Activated naive CD8-positive, alpha-beta T cell treated with anti-CD3 and anti-CD28 coated beads, Interleukin-2, amount 10 ng/mL, durations not matched to agents 7 days and 5 days (primary cell): Measurements from ENCODE around the gene ENTPD8. TPM values are rescaled to one million over a fixed set of nuclear protein-coding genes. Genes with fewer than 3 reads are reported as not detected.
"Not testable (repeated sequence)": the region's sequence is repeated elsewhere in the genome, so short reads cannot be mapped to it uniquely, and the experiment has no call there.

Experiments
- ATAC-seq: fragments of 150-1000 bp; cut with Tn5 transposase; one replicate; pipeline ENCODE4 v1.10.0; 2021; ENCODE audit warnings: low read depth, moderate library complexity
- POLR2A ChIA-PET: fragments of 350-600 bp; sonication (Branson Sonifier 250); formaldehyde crosslinking; loops from one replicate; lab custom pipeline; 2021; ENCODE audit warnings: antibody characterized with exemption; lab: Charles Lee
- DNase-seq: peaks from one replicate; pipeline ENCODE4 v3.0.0; 2021
- H3K27ac Mint-ChIP-seq: one replicate; pipeline ENCODE4 v1.8.0; 2022; ENCODE audit warnings: mild to moderate bottlenecking, mixed read lengths
- H3K27me3 Mint-ChIP-seq: one replicate; pipeline ENCODE4 v1.8.0; 2022; ENCODE audit warnings: mild to moderate bottlenecking, moderate library complexity, mixed read lengths
- H3K36me3 Mint-ChIP-seq: one replicate; pipeline ENCODE4 v1.8.0; 2021; ENCODE audit warnings: mild to moderate bottlenecking, mixed read lengths
- H3K4me1 Mint-ChIP-seq: one replicate; pipeline ENCODE4 v1.8.0; 2021; ENCODE audit warnings: mixed read lengths
- H3K4me3 Mint-ChIP-seq: one replicate; pipeline ENCODE4 v1.8.0; 2022; ENCODE audit warnings: mild to moderate bottlenecking, moderate library complexity, mixed read lengths
- H3K9me3 Mint-ChIP-seq: one replicate; pipeline ENCODE4 v1.8.0; 2021; ENCODE audit warnings: mixed read lengths
- total RNA-seq, 2 experiments: library from RNA; stranded (reverse); gene quantifications; one replicate each; pipeline ENCODE4 v1.2.3, GENCODE V29; 2021

Gene ENTPD8
- total RNA-seq, 2 experiments from 2014 or later, result not detected

DNA sequence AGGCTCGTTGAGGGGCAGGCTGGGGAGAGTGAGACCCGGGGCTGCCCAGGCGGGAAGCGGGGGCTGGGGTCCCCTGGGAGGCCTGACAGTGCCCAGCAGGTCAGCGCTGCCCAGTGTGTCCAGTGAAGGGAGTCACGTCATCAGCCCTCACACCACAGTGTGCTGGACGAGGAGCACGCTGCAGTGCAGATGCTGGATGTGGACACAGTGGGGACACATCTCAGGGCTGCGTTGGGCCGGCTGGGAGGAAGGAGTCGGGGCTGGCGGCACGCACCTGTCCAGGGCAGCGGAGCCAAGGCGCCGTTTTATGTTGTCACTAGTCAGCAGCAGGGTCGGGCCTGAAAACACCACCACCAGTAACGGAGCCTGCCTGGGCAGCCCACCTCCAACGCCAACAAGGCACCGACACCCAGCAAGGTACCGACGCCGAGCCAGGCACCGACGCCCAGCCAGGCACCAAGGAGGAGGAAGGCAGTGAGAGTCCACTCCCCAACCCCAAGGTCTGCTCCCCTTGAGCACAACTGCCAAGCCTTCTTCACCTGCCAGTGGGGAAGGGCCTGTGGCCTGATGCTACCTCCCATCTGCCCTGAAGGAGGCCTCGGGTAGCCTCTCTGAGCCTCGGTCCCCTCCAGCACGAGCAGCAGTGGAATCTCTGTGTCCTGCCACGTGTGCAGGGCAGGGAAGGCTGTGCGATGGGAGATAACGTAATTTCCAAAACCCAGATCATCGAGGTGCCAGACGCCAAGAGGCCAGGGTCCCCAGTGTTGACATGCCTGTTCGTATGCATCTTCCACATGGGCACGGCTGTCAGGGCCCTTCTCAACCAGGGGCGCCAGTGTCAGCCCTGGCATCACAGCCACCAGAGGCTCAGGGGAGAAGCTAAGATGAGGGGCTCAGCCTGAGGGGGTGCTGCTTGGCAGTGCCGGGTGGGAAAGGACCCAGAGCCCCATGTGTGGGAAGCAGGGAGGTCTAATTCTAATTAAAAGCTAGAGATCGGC is 39.8 kb upstream of the ENTPD8 start:
- H3K36me3 Mint-ChIP-seq, result peaks cover 4% of the 10 kb centered on the region
- DNase-seq (no peak), ATAC-seq (no peak)
- POLR2A ChIA-PET, result no interaction called here
- H3K27ac Mint-ChIP-seq, result no peak overlapping the region
- peaks cover 8% of the 10 kb centered on the region for H3K4me1 Mint-ChIP-seq
- no peak overlapping the region for H3K4me3 Mint-ChIP-seq
- H3K27me3 Mint-ChIP-seq, result no peaks in the 10 kb centered on the region
- peaks cover 4% of the 10 kb centered on the region for H3K9me3 Mint-ChIP-seq

DNA sequence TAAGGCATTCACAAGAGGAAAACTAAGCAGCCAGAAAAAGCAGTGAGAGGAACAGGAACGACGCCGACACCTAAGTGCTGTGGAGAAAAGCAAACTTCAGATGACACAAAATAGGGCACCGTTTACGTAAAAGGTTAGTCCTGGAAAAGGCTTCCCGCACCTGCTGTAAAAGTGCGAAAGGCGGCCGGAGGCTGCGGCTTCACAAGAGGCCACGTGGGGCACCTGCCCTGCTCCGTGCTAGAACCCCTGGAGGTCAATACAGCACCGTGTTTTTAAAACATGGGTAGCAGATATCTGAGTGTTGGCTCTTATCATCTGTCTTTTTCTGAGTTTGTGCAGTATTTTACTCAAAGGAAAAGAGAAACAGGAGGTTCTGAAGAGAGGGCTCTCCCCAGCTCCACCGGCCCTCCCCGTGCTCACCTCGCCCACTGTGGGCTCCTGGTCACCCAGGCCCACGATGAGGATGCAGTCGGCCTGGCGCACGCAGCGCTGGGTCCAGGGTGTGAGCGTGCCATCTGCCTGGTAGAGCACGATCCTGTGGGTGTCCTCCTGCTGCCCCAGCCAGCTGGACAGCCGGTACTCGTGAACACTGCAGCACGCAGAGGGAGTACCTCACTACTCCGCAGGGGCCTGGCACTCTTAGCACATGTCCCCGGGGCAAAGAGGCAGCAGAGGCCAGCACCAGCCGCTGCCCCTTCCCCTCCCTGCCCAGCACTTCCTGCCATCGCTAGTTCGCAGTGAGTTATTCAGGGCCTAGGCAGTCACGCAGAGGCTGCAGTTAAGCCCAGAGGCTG is 38.9 kb upstream of the ENTPD8 start:
- DNase-seq (no peak), ATAC-seq (no peak)
- peaks cover 8% of the 10 kb centered on the region for H3K36me3 Mint-ChIP-seq
- no peak overlapping the region for H3K4me3 Mint-ChIP-seq
- H3K27ac Mint-ChIP-seq, result no peak overlapping the region
- POLR2A ChIA-PET, result no interaction called here
- H3K9me3 Mint-ChIP-seq, result peaks cover 8% of the 10 kb centered on the region
- no peaks in the 10 kb centered on the region for H3K27me3 Mint-ChIP-seq
- peaks cover 8% of the 10 kb centered on the region for H3K4me1 Mint-ChIP-seq

DNA sequence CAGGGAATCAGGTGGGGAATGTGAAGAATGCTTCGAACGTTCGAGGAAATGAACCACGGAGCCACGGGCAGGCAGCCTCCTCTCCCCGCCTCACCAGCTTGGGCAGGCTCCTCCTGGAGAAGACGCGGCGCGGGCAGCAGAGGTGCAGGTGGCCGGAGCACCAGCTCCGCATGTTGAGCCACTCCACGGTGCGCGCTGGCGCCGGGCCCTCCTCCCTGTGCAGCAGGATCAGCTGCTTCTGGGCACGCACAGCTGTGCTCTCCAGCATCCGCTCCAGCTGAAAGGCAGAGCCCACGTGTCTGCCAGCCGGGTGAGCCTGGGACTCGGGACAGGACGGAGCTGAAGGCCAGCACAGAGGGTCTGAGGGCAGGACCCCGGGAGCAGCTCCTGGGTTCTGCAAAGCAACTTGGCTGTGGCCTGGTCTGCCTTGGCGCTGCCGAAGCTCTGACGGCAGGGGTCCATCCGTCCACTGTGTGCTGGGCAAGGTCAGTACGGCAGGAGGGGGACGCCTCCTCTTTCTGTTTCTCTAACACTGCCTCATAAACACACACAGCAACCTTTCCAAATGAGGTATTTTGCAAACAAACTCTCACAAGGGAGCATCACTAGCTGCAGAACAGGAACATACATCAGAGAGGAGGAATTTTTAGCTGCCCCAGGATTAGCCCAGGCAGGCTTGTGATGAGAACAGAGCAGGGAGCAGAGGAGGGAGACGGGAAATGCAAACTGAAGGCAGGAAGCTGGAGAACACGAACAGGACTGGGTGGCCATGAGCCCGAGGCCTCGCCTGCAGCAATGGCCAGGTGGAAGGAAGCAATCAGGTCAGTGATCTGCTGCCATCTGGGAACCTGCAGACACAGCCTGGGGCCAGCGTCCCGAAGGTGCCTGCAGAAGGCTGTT is 38.1 kb upstream of the ENTPD8 start:
- no peak overlapping the region for H3K4me3 Mint-ChIP-seq

GRCh38 chr9:137478613-137478961 is 37.4 kb upstream of the ENTPD8 start:
- Mint-ChIP-seq H3K4me1 (peaks cover 8% of the 10 kb centered on the region), H3K27ac (no peak overlapping the region)
- no peak for ATAC-seq

More for the DNA sequence above, 38.1 kb upstream of the ENTPD8 start:
- POLR2A ChIA-PET, result no interaction called here
- Mint-ChIP-seq H3K36me3 (peaks cover 8% of the 10 kb centered on the region), H3K27ac (no peak overlapping the region), H3K4me1 (peaks cover 8% of the 10 kb centered on the region), H3K9me3 (peaks cover 11% of the 10 kb centered on the region), H3K27me3 (no peaks in the 10 kb centered on the region)
- DNase-seq (no peak), ATAC-seq (no peak)

DNA sequence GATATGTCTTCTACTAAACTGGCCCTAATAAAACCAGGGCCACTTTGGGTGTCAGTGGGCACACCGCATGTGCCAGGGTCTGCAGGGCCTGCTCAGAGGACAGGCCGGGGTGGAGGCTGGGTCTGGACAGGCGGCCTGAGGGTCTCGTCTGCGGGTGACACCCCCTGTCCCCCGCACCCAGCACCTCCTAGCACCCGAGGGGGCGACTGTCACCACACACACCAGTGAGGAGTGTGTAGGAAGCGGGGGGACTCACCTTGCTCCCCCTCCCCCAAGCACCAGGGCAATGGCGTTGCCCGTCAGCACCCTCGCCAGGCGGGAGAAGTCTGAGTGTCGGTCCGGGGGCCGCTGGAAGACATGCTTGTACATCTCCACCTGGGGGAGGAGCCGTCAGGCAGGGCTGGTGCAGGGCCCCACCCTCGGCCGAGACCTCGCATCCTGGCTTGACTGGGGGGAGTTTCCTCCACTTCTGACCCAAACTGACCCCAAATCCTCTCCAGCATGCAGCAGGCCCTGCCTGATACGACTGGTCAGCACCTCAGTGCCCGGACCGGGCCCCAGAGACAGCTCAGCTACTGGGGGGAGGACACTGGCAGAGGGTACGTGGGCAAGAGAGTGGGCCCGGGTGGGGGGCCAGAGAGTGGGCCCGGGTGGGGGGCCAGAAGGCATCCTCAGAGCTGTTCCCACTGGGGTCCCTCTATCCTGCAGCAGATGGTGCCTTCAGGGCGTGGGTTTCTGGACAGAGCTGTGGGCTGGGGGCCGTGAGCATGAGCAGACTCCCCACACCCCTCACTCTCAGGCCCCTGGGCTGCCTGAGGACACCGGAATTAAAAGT is 36.8 kb upstream of the ENTPD8 start:
- no peak overlapping the region for H3K27ac Mint-ChIP-seq
- H3K4me3 Mint-ChIP-seq, result no peak overlapping the region
- H3K4me1 Mint-ChIP-seq, result peaks cover 8% of the 10 kb centered on the region
- no peaks in the 10 kb centered on the region for H3K27me3 Mint-ChIP-seq
- DNase-seq (no peak), ATAC-seq (no peak)
- H3K9me3 Mint-ChIP-seq, result peaks cover 20% of the 10 kb centered on the region
- POLR2A ChIA-PET, result no interaction called here
- H3K36me3 Mint-ChIP-seq, result peaks cover 10% of the 10 kb centered on the region

More at GRCh38 chr9:137478613-137478961, 37.4 kb upstream of the ENTPD8 start:
- no peak for DNase-seq
- peaks cover 8% of the 10 kb centered on the region for H3K36me3 Mint-ChIP-seq
- no peak overlapping the region for H3K4me3 Mint-ChIP-seq
- POLR2A ChIA-PET, result no interaction called here
- peaks cover 16% of the 10 kb centered on the region for H3K9me3 Mint-ChIP-seq
- no peaks in the 10 kb centered on the region for H3K27me3 Mint-ChIP-seq

GRCh38 chr9:137476856-137477255 is 35.7 kb upstream of the ENTPD8 start:
- peaks cover 24% of the 10 kb centered on the region for H3K9me3 Mint-ChIP-seq
- H3K27ac Mint-ChIP-seq, result no peak overlapping the region
- ATAC-seq, result no peak
- H3K36me3 Mint-ChIP-seq, result peaks cover 13% of the 10 kb centered on the region
- POLR2A ChIA-PET, result no interaction called here
- no peaks in the 10 kb centered on the region for H3K27me3 Mint-ChIP-seq
- H3K4me3 Mint-ChIP-seq, result no peak overlapping the region
- H3K4me1 Mint-ChIP-seq, result peaks cover 2% of the 10 kb centered on the region
- no peak for DNase-seq

DNA sequence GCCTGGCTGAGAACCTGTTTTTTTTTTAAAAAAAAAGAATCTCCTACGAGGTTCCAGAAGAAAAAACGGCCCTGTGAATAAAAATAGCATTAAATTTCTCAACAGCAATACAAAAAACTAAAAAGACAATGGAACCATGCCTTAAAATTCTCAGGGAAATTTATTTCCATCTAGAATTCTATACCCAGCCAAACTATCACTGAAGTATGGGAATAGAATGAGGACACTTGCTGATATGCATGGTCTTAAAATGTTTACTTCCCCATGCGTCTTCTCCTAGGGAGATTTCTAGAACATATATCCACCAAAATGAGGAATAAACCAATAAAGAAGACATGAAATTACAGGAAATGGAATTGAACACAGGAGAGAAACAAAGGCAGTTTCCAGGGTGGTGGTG is 34.5 kb upstream of the ENTPD8 start:
- peaks cover 16% of the 10 kb centered on the region for H3K36me3 Mint-ChIP-seq
- no peak overlapping the region for H3K27ac Mint-ChIP-seq
- peaks cover 28% of the 10 kb centered on the region for H3K9me3 Mint-ChIP-seq
- POLR2A ChIA-PET, result no interaction called here
- ATAC-seq (no peak), DNase-seq (no peak)
- peaks cover 2% of the 10 kb centered on the region for H3K27me3 Mint-ChIP-seq
- H3K4me3 Mint-ChIP-seq, result no peak overlapping the region
- H3K4me1 Mint-ChIP-seq, result peaks cover 5% of the 10 kb centered on the region

DNA sequence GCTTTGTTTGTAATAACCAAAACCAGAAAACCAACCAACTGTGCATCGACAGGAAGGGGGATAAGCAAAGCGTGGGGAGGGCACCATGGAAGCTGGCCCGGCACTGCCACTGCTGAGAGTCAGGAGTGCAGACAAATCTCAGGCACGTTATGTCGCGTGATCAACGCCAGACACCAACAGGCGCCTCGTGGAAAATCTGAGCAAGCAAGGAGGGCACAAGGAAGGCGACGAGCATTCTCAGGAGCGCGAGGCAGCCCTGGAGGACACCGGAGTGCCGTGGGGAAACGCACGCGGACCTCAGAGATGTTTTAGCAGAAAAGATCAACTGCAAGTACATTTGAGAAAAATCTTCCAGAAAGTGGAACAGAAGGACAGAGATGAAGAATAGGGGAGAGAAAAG is 33.1 kb upstream of the ENTPD8 start:
- POLR2A ChIA-PET, result no interaction called here
- H3K4me1 Mint-ChIP-seq, result peaks cover 9% of the 10 kb centered on the region
- DNase-seq (no peak), ATAC-seq (no peak)
- peaks cover 7% of the 10 kb centered on the region for H3K27me3 Mint-ChIP-seq
- peaks cover 16% of the 10 kb centered on the region for H3K36me3 Mint-ChIP-seq
- peaks cover 28% of the 10 kb centered on the region for H3K9me3 Mint-ChIP-seq
- H3K27ac Mint-ChIP-seq, result no peak overlapping the region
- peak overlapping the region; percentile 10 for H3K4me3 Mint-ChIP-seq

DNA sequence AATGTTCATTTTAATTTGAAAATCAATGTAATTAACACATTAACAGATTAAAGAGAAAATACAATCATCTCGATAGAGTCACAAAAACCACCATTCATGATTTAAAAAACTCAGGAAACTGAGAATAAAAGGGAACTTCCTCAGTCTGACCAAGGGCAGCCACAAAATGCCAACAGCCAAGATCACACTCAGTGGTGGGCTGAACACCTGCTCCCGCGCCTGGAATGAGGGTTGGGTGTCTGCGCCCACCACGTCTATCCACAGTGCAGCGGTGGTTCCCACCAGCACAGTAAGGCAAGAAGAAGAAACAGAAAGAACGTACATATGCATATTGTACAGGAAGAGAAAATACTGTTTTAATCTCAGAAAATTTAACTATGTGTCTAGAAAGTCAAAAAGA is 29.6 kb upstream of the ENTPD8 start:
- Mint-ChIP-seq H3K27me3 (peaks cover 20% of the 10 kb centered on the region), H3K36me3 (peaks cover 14% of the 10 kb centered on the region), H3K27ac (no peak overlapping the region), H3K4me1 (peaks cover 11% of the 10 kb centered on the region), H3K9me3 (peaks cover 25% of the 10 kb centered on the region), H3K4me3 (peak overlapping the region; percentile 11)
- ATAC-seq (no peak), DNase-seq (no peak)
- POLR2A ChIA-PET, result no interaction called here

DNA sequence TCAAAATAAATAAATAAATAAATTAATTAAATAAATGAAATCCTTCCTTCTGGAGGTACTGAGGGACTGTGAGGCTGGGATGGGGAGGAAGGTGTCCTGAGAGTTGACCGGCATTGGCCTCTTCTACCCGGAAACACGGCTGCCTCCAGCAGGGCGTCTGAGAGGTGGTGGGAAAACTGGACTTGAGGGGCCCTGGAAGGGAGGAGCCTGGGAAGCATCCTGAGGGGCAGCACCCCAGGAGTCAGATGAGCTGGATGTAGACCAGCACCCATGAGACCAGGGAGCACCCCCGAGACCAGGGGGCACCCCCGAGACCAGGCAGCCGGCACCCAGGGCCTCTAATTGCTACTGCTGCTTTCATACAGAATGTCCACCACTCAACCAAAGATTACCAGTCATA is 26.7 kb upstream of the ENTPD8 start:
- H3K4me1 Mint-ChIP-seq, result peaks cover 11% of the 10 kb centered on the region
- POLR2A ChIA-PET, result no interaction called here
- H3K27ac Mint-ChIP-seq, result no peak overlapping the region
- DNase-seq (no peak), ATAC-seq (no peak)
- H3K27me3 Mint-ChIP-seq, result peaks cover 20% of the 10 kb centered on the region
- peaks cover 9% of the 10 kb centered on the region for H3K36me3 Mint-ChIP-seq
- H3K9me3 Mint-ChIP-seq, result peaks cover 9% of the 10 kb centered on the region
- no peak overlapping the region for H3K4me3 Mint-ChIP-seq

DNA sequence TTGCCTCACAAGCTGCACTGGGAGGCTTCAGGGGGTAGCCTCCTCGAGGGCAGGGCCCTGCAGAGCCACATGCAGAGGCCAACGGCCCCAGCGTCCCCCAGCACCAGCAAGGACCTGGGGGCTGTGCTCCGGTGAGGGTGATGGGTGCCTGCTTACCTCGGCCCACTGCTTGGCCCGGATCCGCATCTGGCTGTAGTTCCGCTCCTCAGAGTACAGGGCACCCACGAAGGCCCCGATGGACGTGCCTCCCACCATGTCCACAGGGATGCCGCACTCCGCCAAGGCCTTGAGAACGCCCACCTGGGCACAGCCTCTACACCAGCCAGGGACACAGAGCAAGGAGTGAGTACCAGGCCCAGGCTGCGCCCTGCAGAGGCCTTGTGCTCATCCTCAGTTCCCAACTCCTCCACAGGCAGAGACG is 26.0 kb upstream of the ENTPD8 start:
- ATAC-seq (no peak), DNase-seq (no peak)
- H3K27ac Mint-ChIP-seq, result no peak overlapping the region
- peaks cover 6% of the 10 kb centered on the region for H3K36me3 Mint-ChIP-seq
- peaks cover 20% of the 10 kb centered on the region for H3K27me3 Mint-ChIP-seq
- POLR2A ChIA-PET, result no interaction called here
- no peak overlapping the region for H3K4me3 Mint-ChIP-seq
- H3K4me1 Mint-ChIP-seq, result peaks cover 11% of the 10 kb centered on the region
- peaks cover 7% of the 10 kb centered on the region for H3K9me3 Mint-ChIP-seq

GRCh38 chr9:137466389-137467085 is 25.4 kb upstream of the ENTPD8 start:
- H3K9me3 Mint-ChIP-seq, H3K36me3 Mint-ChIP-seq, POLR2A ChIA-PET, H3K4me3 Mint-ChIP-seq, DNase-seq, ATAC-seq: not testable (repeated sequence)
- Mint-ChIP-seq H3K27me3 (peaks cover 17% of the 10 kb centered on the region), H3K4me1 (peaks cover 11% of the 10 kb centered on the region), H3K27ac (peak overlapping the region; percentile 74)
